Measurements from ENCODE around the gene ERCC6L2.

DNA sequence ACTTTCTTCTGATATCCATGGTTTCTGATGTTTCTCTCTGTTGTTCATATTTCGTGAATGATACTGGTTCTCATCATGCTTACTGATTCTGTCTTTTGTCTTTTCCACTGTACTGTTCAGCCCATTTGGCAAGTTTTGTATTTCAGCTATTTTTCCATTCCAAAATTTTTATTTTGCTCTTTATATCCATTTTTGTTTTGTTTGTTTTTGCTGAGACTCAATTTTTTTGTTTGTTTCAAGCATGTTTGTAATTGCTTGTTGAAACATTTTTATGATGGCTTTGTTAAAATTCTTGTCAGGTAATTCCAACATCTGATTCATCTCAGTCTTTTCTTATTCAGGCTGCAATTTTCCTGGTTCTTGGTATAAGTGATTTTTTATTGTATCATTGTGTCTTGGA is 64.0 kb downstream of the ERCC6L2 start:
- TF ChIP-seq ESRRG (CRISPR knock-in tag; IDR thresholded peaks at IDR 0.05) (no peak), ZFP3 (CRISPR knock-in tag; IDR thresholded peaks at IDR 0.05) (no peak), PATZ1 (CRISPR knock-in tag; IDR thresholded peaks at IDR 0.05; ENCODE audit: borderline replicate concordance) (no peak), ZFP30 (CRISPR knock-in tag; IDR thresholded peaks at IDR 0.05) (no peak)
